Kidney epithelial cell (primary cell): ENCODE results near the gene PXK. TPM values are rescaled to one million over a fixed set of nuclear protein-coding genes. Genes with fewer than 3 reads are reported as not detected.

Source experiments
- DNase-seq: peaks from one replicate; pipeline ENCODE4 v3.0.0-alpha.2; 2010; ENCODE audit warnings: low read depth
- H3K27me3 ChIP-seq: 2 replicates; pipeline ENCODE4 v1.6.0; 2011; ENCODE audit warnings: low read length; ENCODE audit not compliant: control insufficient read depth, insufficient read depth
- H3K36me3 ChIP-seq: 2 replicates; pipeline ENCODE4 v1.5.1; 2011; ENCODE audit warnings: low read length; ENCODE audit not compliant: control insufficient read depth, insufficient read depth
- H3K4me3 ChIP-seq: 2 replicates; pipeline ENCODE4 v1.5.1; 2011; ENCODE audit warnings: low read depth, mild to moderate bottlenecking, control low read depth, low read length
- total RNA-seq: library from RNA; depleted of rRNA; stranded (reverse); fragments of >200 nt; gene quantifications from 2 replicates; pipeline ENCODE4 v1.2.3, GENCODE V29; 2015
- TF ChIP-seq, protein P1 (sequence below): IDR thresholded peaks from 2 replicates; pipeline ENCODE4 v1.5.1; 2011; ENCODE audit warnings: mild to moderate bottlenecking, moderate library complexity, low read length, control low read depth, inconsistent platforms; ENCODE audit not compliant: insufficient read depth, poor library complexity, severe bottlenecking

The PXK gene
- total RNA-seq, 1 donor from 2014 or later, result 13.2 TPM

GRCh38 chr3:58464866-58465265, 132.2 kb downstream of the PXK start:
- no peak for DNase-seq
- Histone ChIP-seq H3K27me3 (no peaks in the 10 kb centered on the region), H3K4me3 (no peak overlapping the region), H3K36me3 (no peaks in the 10 kb centered on the region)
- TF ChIP-seq, protein P1, sequence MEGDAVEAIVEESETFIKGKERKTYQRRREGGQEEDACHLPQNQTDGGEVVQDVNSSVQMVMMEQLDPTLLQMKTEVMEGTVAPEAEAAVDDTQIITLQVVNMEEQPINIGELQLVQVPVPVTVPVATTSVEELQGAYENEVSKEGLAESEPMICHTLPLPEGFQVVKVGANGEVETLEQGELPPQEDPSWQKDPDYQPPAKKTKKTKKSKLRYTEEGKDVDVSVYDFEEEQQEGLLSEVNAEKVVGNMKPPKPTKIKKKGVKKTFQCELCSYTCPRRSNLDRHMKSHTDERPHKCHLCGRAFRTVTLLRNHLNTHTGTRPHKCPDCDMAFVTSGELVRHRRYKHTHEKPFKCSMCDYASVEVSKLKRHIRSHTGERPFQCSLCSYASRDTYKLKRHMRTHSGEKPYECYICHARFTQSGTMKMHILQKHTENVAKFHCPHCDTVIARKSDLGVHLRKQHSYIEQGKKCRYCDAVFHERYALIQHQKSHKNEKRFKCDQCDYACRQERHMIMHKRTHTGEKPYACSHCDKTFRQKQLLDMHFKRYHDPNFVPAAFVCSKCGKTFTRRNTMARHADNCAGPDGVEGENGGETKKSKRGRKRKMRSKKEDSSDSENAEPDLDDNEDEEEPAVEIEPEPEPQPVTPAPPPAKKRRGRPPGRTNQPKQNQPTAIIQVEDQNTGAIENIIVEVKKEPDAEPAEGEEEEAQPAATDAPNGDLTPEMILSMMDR, result no peak

DNA sequence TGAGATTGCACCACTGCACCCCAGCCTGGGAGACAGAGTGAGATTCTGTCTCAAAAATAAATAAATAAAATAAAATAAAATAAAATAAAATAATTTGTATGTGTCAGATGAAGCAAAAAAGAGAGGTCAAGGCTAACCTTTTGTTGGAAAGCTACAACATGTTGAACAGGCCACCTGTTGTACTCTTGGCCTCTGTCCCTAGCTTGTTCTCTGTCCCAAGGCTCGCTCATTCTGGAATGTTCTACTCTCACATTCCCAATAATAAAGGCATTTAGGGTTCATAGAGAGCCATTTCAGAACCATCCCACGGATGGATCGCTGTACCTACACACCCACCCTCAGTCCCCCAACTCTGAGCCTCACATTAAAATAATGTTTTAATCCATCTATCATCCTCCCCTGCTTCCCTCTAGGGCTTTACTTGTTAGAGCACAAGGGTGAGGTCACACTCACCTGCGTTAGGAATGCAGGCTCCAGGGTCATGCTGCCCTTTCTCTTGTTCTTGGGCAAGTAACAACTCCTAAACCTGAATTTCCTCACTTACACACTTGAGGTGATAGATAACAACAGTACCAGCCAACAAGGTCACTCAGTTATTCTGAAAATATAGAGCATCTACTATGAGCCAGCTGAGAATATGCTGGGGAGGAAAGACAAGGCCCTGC, 134.3 kb downstream of the PXK start:
- Histone ChIP-seq H3K27me3 (no peaks in the 10 kb centered on the region), H3K4me3 (no peak overlapping the region), H3K36me3 (no peaks in the 10 kb centered on the region)
- TF ChIP-seq, protein P1, result no peak
- DNase-seq, result no peak

GRCh38 chr3:58469096-58469495, 136.4 kb downstream of the PXK start:
- Histone ChIP-seq H3K36me3 (no peaks in the 10 kb centered on the region), H3K27me3 (no peaks in the 10 kb centered on the region), H3K4me3 (no peak overlapping the region)
- DNase-seq, result no peak
- TF ChIP-seq, protein P1, result no peak

GRCh38 chr3:58470363-58471024, 137.8 kb downstream of the PXK start:
- H3K4me3 ChIP-seq, result no peak overlapping the region
- no peaks in the 10 kb centered on the region for H3K36me3 ChIP-seq
- no peaks in the 10 kb centered on the region for H3K27me3 ChIP-seq
- no peak for DNase-seq
- TF ChIP-seq, protein P1, result no peak

GRCh38 chr3:58471025-58471887, 138.6 kb downstream of the PXK start:
- DNase-seq, result peak; percentile 92
- H3K36me3 ChIP-seq, result no peaks in the 10 kb centered on the region
- TF ChIP-seq, protein P1, result no peak
- H3K27me3 ChIP-seq, result no peaks in the 10 kb centered on the region
- H3K4me3 ChIP-seq, result no peak overlapping the region
